ENCODE results near the gene NCOA6.

DNA sequence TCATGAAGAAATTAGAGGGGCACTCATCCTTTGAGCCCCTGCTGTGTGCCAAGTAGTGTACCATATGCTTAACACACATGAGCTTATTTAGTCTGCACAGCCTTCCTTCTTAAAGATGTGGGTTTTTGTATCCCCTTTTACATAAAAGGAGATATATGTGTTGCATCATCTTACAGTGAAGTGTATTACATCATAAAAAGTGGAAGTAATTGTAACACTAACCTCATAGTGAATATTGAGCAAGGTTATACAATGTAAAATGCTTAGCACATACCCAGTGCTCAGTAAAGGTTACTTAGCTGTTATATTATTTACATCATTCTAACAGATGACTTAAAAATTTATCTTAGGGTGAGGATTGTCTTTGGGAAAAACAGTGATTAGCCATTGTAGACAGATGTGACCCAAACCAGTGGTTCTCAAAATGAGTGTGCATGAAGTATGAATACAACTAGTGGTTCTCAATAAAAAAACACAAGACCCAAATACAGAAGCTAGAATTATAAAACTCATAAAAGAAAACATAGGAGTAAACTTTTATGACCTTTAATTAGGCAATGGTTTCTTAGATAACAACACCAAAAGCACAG, 144.8 kb downstream of the NCOA6 start:
- TF ChIP-seq, protein P1, sequence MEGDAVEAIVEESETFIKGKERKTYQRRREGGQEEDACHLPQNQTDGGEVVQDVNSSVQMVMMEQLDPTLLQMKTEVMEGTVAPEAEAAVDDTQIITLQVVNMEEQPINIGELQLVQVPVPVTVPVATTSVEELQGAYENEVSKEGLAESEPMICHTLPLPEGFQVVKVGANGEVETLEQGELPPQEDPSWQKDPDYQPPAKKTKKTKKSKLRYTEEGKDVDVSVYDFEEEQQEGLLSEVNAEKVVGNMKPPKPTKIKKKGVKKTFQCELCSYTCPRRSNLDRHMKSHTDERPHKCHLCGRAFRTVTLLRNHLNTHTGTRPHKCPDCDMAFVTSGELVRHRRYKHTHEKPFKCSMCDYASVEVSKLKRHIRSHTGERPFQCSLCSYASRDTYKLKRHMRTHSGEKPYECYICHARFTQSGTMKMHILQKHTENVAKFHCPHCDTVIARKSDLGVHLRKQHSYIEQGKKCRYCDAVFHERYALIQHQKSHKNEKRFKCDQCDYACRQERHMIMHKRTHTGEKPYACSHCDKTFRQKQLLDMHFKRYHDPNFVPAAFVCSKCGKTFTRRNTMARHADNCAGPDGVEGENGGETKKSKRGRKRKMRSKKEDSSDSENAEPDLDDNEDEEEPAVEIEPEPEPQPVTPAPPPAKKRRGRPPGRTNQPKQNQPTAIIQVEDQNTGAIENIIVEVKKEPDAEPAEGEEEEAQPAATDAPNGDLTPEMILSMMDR (IDR thresholded peaks at IDR 0.05), result no peak
- no peak for TF ChIP-seq EZH2 (IDR thresholded peaks at IDR 0.05; ENCODE audit: borderline replicate concordance, insufficient read depth, low read depth, low read length, poor library complexity, severe bottlenecking)

All from B cell (primary cell).